HS-5 (cell line): Measurements from ENCODE around the gene CEP112.
A peak's percentile ranks its signal among the peaks of the same experiment; 100 is the strongest.
"Not testable (repeated sequence)": the region's sequence is repeated elsewhere in the genome, so short reads cannot be mapped to it uniquely, and the experiment has no call there.

Experiments used
- DNase-seq: peaks from one replicate; pipeline ENCODE4 v3.0.0-alpha.2; 2012; ENCODE audit warnings: low read depth

Gene CEP112

DNA sequence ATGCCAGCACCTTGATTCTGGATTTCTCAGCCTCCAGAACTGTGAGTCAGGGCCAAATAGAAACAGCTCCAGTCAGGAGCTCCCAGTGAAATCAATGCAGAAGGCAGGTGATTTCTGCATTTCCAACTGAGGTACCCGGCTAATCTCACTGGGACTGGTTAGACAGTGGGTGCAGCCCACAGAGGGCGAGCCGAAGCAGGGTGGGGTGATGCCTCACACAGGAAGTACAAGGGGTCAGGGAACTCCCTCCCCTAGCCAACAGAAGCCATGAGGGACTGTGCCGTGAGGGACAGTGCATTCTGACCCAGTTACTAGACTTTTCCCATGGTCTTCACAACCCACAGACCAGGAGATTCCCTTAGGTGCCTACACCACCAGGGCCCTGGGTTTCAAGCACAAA is 36.9 kb downstream of the CEP112 start:
- not testable (repeated sequence) for DNase-seq

DNA sequence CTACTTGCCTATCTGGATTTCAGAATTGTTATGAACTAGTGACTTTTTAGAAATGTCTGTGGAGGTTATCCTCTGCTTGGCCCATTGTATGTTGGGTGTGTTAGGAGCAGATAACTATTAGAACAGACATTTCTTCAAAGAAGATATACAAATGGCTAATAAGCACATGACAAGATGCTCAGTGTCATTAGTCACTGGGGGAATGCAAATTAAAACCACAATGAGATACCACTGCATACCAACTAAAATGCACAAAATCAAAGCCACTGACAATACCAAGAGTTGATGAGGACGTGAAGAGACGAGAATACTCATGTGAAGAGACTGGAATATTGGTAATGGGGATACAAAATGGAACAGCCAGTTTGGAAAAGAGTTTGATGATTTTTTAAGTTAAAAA is 39.2 kb downstream of the CEP112 start:
- peak; percentile 6 for DNase-seq

DNA sequence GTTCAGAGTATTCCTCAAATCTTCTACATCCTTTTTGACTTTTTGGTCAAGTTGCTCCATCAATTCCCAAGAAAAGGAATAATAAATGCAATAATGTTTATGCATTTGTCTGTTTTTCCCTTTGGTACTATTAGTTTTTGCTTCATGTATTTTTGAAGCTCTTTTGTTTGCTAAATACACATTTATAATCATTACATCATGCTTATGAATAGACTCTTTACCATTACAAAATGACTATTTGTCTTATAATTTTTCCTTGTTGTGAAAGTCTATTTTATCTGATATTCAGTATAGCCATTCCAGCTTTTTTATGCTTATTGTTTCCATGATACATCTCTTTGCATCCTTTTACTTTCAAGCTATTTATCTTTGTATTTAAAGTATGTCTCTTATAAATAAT is 41.2 kb downstream of the CEP112 start:
- no peak for DNase-seq

DNA sequence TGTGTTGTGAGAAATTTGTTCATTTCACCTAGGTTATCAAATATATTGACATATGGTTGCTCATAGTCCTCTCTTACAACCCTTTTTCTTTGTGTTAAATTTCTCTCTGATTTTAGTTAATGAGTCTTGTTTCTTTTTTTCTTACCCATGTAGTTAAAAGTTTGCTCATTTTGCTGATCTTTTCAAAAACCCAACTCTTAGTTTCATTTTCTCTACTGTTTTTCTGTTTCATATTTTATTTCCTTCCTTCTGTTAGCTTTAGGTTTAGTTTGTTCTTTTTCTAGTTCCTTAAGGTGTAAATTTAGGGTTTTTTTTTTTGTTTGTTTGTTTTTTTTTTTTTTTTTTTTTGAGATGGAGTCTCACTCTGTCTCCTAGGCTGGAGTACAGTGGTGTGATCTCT is 42.4 kb downstream of the CEP112 start:
- DNase-seq = no peak

DNA sequence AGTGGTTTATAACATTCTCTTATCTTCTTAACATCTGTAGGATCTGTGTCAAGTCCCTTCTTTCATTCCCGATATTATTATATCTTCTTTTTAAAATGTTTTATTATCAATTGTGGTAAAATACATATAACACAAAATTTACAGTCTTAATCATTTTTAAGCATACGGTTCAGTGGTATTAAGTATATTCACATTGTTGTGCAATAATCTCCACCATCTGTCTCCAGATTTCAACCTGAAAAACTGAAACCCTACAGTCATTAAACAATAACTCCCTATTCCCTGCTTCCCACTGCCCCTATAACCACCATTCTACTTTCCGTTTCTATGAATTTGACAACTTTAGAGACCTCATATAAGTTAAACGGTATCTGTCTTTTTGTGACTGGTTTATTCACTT is 45.5 kb downstream of the CEP112 start:
- DNase-seq = no peak

DNA sequence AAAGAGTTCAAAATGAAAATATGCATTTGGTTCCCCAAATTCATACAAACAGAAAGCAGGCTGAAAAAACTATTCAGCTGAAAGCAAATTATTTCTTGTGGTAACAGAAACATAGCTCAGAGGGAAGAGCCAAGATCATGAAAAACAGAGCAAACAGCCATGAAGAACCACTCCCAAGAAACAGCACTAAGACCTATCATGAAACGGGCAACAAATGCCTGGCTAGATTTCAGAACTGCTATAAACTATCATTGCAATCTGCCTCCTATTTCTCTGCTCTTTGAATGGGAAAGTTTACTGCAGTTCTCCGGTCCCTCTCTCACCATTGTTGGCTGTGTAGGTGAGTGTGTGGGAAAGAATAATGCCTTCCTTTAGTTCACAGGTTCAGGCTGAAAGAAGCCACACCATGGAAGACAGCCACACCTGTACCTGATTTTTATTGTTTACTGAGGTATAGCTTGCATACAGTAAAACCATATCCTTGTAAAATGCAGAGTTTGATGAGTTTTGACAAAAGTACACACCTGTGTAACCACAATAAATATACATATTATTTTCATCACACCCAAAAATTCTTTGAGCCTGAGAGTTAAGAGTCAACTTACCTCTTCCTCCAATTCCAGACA is 48.2 kb downstream of the CEP112 start:
- no peak for DNase-seq

DNA sequence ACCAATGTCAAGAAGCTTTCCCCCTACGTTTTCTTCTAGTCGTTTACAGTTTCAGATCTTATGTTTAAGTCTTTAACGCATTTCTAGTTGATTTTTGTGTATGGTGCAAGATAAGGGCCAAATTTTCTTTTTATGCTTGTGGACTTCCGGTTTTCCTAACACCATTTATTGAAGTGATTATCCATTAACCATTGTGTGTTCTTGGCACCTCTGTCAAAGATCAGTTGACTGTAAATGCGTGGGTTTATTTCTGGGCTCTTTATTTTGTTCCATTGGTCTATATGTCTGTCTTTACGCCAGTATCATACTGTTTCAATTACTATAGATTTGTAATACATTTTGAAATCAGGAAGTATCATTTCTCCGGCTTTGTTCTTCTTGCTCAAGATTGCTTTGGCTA is 49.5 kb downstream of the CEP112 start:
- DNase-seq = no peak

DNA sequence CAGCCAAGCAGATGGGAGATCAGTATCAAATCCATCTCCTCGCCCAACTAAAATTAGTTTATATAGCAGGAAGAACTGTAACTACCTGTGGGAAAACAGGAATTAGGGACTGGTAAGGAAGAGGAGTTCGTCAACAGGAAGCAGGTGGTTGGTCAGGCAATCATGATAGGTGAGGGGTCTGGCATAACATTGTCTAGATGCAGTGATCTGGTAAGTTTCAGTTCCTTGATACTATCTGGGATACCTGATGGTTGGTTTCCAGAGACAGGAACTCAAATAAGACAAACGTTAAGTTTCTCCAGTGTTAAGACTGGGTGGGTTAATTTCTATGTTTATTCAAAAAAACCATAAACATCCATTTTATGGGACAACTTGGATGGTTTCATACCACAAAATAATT is 53.8 kb downstream of the CEP112 start:
- no peak for DNase-seq

DNA sequence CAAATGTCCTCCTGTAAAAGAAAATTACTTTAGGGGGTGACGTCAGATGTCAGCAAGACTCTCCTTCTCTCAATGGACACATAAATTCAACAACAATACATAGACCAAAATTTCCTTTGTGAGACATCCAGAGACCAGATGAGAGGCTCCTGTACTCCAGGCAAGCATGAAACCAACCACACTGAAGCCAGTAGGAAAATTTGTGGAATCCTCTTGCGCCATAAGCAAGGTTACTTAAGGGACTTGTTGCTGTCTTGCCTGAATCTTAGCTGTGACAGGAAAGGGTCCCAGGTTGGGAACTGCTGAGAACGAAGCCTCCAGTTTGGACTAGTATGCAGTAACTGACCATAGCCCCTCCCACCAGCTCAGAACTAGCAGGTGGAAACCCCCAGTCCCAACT is 56.0 kb downstream of the CEP112 start:
- DNase-seq = no peak

DNA sequence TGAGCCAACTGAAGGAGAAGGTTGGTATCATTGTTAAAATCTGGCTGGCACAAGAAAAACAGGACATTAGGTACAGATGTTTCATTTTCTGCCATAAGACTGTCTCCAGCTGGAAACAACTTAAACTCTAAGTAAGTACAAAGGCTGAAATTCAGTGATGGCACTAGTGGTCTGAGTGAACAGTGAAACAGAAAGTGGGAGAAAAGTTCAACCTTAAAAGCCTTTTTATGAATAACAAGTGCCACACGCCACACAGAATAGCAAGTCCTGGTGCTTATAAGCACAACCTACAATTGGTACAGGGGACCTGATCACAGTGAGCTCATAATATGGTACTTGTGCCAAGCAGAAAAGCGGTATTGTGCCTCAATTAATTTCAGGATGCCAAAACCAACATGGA is 56.7 kb downstream of the CEP112 start:
- DNase-seq = no peak

DNA sequence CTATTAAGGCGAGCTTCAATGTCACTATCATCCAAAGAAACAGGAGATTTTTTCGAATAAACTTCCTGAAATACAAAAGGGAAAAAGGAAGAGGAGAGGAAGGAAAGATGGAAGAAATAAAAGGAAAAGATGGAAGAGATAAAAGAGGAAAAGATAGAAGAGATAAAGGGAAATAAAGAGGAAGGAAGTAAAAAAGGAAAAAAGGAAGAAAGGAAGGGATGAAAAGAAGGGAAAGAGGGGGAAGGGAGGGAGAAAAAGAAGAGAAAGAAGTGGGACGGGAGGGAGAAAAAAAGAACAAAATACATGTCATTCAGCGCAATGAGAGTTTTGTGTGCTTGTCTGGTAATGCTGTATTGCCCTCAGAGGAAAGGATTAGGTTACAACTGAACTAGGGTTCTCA is 62.2 kb downstream of the CEP112 start:
- DNase-seq = no peak

DNA sequence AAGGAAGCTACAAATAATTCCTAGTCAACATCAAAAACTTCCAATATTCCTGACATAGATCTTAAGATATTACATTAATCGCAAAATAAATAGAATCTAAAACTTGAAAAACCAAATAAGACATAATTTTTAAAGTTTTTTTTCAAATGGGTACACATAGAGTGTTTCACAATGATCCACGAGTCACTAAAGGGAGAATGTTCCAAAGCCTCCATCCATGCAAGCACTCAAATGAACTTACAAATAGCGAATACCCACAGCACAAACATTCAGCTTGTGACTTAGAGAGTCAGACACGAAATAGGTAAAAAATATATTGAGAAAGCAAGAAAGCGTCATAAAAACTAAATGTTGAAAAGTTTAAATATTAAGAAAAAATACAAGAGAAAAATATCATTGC is 65.7 kb downstream of the CEP112 start:
- DNase-seq = no peak

DNA sequence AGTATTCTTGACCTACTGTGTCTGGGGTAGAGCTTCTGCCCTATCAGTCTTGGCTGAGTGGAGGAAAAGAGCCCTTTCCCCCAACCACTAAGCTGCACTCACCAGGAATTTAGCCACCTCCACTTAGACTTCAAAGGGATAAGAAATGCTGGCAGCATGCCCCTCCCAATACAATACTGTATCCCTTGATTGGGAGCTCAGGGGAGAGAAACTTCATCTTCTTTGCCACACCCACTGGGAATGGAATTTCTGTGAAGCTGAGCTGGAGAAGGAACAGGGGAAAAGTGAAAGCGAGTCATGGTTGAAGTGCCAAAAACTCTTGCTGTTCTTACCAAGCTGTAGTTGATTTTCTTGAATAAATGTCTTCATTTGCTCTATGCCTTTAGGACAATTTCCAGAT is 68.8 kb downstream of the CEP112 start:
- peak; percentile 2 for DNase-seq

DNA sequence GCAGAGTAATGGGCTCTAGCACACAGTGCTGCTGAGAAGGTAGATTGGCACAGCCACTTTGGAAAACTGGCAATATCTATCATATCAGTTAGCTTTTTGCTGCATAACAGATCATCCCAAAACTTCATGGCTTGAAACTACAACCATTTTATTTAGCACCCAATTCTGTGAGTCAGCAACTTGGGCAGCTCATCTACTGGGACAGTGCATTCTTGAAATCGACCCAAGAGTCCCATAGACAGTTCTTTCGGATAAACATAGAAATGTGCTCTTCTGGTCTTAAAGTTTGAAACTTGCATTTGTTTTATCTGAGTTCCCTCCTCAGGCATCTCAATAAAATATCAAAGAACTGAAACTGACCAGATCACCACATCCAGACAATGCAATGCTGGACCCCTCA is 76.7 kb downstream of the CEP112 start:
- DNase-seq = no peak

DNA sequence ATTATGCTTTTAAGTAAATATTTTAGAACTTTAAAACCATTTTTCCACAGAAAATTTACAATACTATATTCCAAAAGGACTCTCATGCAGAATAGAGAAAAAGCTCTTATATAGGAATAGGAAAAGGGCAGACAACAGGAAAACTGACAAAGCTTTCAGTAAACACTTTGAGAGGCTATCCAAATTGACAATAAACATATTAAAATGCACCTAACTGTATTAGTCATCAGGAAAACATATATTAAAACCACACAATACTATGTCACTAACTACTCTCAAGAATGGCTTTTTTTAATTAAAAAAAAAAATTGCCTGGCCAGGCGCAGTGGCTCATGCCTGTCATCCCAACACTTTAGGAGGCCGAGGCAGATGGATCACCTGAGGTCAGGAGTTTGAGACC is 77.3 kb downstream of the CEP112 start:
- no peak for DNase-seq

DNA sequence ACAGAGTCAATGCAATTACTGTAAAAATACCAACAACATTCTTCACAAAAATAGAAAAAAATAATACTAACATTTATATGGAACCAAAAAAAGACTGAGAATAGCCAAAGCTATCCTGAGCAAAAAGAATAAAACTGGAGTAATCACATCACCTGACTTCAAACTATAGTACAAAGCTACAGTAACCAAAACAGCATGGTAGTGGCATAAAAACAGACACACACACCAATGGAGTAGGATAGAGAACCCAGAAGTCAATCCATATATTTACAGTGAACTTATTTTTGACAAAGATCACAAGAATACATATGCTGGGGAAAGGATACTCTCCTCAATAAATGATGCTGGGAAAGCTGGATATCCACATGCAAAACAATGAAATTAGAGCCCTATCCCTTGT is 84.2 kb downstream of the CEP112 start:
- no peak for DNase-seq

DNA sequence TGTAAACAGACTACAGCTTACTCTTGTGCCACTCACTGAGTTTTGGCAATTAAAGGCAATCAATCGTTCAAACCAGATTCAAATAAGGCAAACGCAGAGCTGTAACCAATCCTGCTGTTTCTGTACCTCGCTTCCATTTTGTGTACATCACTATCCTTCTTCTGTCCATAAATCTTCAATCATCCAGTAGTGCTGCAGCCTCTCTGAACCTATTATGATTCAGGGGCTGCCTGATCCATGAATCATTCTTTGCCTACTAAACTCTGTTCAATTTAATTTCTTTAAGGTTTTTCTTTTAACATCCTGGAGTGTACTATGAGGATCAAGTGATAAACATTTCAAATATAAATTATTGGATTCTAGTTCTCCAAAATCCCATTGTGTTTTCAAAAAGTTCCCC is 93.9 kb downstream of the CEP112 start:
- peak; percentile 8 for DNase-seq

DNA sequence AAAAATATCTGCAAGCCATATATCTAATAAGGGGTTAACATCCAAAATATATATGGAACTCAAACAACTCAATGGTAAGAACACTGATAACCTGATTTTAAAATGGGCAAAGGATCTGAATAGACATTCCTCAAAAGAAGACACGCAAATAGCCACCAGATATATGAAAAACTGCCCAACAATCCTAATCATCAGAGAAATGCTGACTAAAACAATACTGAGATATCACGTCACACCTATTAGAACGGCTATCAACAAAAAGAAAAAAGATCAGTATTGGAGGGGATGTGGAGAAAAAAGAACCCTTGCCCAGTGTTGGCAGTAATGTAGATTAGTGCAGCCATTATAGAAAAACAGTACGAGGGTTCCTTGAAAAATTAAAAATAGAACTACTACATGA is 97.2 kb downstream of the CEP112 start:
- no peak for DNase-seq

DNA sequence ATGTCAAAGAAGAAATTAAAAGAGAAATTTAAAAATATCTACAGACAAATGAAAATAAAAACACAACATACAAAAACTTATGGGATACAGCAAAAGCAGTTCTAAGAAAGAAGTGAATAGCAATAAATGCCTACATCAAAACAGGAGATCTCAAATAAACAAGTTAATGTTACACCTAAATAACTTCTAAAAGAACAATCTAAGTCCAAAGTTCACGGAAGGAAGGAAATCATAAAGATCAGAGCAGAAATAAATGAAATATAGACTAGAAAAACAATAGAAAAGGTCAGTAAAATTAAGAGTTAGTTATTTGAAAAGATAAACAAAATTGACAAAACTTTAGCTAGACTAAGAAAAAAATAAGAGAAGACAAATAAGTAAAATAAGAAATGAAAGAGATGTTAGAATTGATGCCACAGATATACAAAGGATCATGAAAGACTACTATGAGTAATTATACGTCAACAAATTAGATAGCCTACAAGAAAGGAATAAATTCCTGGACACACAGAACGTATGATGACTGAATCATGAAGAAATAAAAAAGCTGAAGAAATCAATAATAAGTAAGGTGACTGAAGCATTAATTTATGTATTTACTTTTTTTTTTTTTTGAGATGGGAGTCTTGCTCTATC is 100.4 kb downstream of the CEP112 start:
- no peak for DNase-seq

DNA sequence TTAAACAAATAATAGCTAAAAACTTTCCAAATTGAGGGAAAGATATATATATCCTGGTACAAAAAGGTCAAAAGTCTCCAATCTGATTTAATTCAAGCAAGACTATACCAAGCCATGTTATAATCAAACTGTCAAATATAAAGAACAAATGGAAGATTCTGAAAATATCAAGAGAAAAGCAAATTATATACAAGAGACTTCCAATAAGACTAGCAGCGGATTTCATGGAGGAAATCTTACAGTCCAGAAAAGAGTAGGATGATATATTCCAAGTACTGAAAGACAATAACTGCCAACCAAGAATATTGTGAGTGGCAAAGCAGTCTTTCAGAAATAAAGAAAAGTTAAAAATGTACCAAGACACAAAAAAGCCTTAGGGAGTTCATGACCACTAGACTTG is 102.2 kb downstream of the CEP112 start:
- no peak for DNase-seq

DNA sequence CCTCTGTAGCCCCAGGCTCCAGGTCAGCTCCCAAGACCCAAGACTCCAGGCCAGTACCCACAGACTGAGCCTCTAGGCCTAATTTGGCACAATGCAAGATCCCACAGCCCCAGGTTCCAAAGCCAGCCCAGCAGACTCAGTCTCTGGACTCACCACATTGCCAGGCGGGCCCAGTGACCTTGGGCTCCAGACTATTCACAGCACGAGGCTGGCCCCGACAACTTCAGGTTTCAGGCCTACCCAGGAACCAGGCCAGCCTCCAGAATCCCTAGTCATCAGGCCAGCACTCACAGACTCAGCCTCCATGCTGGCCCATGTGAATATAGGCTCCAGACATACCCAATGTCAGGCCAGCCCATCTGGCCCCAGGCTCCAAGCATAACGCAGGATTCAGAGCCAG is 103.8 kb downstream of the CEP112 start:
- DNase-seq = no peak

DNA sequence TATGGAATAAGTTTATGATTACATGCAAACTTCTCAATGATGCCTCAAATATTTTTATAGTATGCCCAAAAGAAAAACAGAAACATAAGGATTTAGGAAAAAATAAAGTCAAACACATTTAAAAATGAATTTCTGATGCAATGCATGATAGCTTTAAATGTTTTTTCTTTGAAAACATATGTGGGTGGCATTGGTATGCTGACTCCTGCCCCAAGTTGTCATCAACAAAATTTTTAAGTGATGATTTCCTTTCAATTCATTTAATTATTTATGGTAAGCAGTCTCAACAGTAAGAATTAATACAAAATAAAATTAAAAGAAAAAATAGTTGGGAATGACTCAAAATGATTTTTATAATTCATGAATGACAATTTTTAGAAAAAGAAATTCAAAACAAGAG is 104.9 kb downstream of the CEP112 start:
- DNase-seq = peak; percentile 4

DNA sequence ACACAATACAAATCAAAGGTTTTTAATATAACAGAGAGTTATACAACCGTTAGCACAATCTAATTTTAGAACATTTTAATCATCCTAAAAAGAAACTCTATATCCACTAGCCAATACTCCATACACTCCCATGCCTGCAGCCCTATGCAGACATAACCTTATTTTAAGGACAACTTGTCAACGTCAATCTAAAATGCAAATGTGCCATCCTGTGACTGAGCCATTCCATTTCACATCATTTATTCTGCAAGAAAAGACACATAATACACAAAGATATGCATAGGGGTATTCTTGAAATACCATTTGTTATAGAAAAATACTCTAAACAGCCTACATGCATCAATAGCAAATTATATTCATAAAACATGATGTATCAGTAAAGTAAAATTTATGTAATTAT is 106.7 kb downstream of the CEP112 start:
- DNase-seq = no peak

DNA sequence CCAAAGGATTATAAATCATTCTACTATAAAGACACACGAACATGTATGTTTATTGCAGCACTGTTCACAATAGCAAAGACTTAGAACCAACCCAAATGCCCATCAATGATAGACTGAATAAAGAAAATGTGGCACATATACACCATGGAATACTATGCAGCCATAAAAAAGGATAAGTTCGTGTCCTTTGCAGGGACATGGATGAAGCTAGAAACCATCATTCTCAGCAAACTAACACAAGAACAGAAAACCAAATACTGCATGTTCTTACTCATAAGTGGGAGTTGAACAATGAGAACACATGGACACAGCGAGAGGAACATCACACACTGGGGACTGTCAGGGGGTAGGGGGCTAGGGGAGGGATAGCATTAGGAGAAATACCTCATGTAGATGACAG is 111.3 kb downstream of the CEP112 start:
- DNase-seq = not testable (repeated sequence)
